ENCODE results near the gene DPPA2.
"Not testable (repeated sequence)": the region's sequence is repeated elsewhere in the genome, so short reads cannot be mapped to it uniquely, and the experiment has no call there.

The DPPA2 gene

GRCh38 chr3:109316162-109316730 lies at the start of gene DPPA2:
Gene DPPA2, minus strand, starts transcription at chr3:109316517. Its CDS starts 1,975 bp downstream, at chr3:109314542.
- DNase-seq: no peak

- DNase-seq: no peak
Measured at GRCh38 chr3:109364088-109364487, 47.8 kb upstream of the DPPA2 start.

- DNase-seq: no peak
Measured at GRCh38 chr3:109363634-109364033, 47.3 kb upstream of the DPPA2 start.

- DNase-seq: no peak
Measured at GRCh38 chr3:109362823-109363222, 46.5 kb upstream of the DPPA2 start.

- not testable (repeated sequence) for DNase-seq
Measured at GRCh38 chr3:109358809-109359208, 42.5 kb upstream of the DPPA2 start.

GRCh38 chr3:109356442-109357155 lies 40.3 kb upstream of the DPPA2 start:
- DNase-seq: no peak

- DNase-seq: no peak
Measured at GRCh38 chr3:109355625-109356441, 39.5 kb upstream of the DPPA2 start.

- no peak for DNase-seq
Measured at GRCh38 chr3:109353057-109353456, 36.7 kb upstream of the DPPA2 start.

GRCh38 chr3:109351231-109351630 lies 34.9 kb upstream of the DPPA2 start:
- DNase-seq: no peak

GRCh38 chr3:109346770-109347295 lies 30.5 kb upstream of the DPPA2 start:
- no peak for DNase-seq

- no peak for DNase-seq
Measured at GRCh38 chr3:109346099-109346498, 29.8 kb upstream of the DPPA2 start.

GRCh38 chr3:109339714-109340648 lies 23.7 kb upstream of the DPPA2 start:
- no peak for DNase-seq

- no peak for DNase-seq
Measured at GRCh38 chr3:109339197-109339596, 22.9 kb upstream of the DPPA2 start.

- DNase-seq: no peak
Measured at GRCh38 chr3:109338322-109338721, 22.0 kb upstream of the DPPA2 start.

GRCh38 chr3:109337393-109337792 lies 21.1 kb upstream of the DPPA2 start, which contains the start of gene DPPA4:
Gene DPPA4, minus strand, starts transcription at chr3:109337546. Its CDS starts 29 bp downstream, at chr3:109337517.
- DNase-seq: no peak

GRCh38 chr3:109336291-109336861 lies 20.1 kb upstream of the DPPA2 start:
- no peak for DNase-seq

- DNase-seq: no peak
Measured at GRCh38 chr3:109334572-109334971, 18.3 kb upstream of the DPPA2 start.

- DNase-seq: no peak
Measured at GRCh38 chr3:109331692-109332091, 15.4 kb upstream of the DPPA2 start.

- no peak for DNase-seq
Measured at GRCh38 chr3:109330405-109330804, 14.1 kb upstream of the DPPA2 start.

GRCh38 chr3:109328202-109328601 lies 11.9 kb upstream of the DPPA2 start:
- no peak for DNase-seq

GRCh38 chr3:109325657-109326056 lies 9.3 kb upstream of the DPPA2 start:
- DNase-seq: no peak

- DNase-seq: no peak
Measured at GRCh38 chr3:109325109-109325508, 8.8 kb upstream of the DPPA2 start.
